Neuronal stem cell (in vitro differentiated cells): Measurements from ENCODE around the gene OR51B2.

ENCODE experiments used
- DNase-seq: peaks from one replicate; pipeline ENCODE4 v3.0.0-alpha.2; 2013; ENCODE audit warnings: low spot score
- H2AFZ ChIP-seq: one replicate; pipeline ENCODE4 v1.6.1; 2013; ENCODE audit warnings: mild to moderate bottlenecking, low read length, inconsistent platforms
- H2AK5ac ChIP-seq: 2 replicates; pipeline ENCODE4 v1.6.1; 2013; ENCODE audit warnings: low read depth, mild to moderate bottlenecking, inconsistent platforms, low read length, moderate library complexity, mixed read lengths
- H2BK120ac ChIP-seq: 2 replicates; pipeline ENCODE4 v1.6.1; 2013; ENCODE audit warnings: low read depth, mild to moderate bottlenecking, inconsistent platforms, low read length, moderate library complexity, mixed read lengths
- H2BK12ac ChIP-seq: one replicate; pipeline ENCODE4 v1.6.1; 2013; ENCODE audit warnings: low read length, inconsistent platforms
- H2BK15ac ChIP-seq: 2 replicates; pipeline ENCODE4 v1.6.1; 2013; ENCODE audit warnings: mild to moderate bottlenecking, low read length, inconsistent platforms, mixed read lengths
- H2BK5ac ChIP-seq: one replicate; pipeline ENCODE4 v1.6.1; 2013; ENCODE audit warnings: inconsistent platforms, mild to moderate bottlenecking, low read length, moderate library complexity
- H3K14ac ChIP-seq: one replicate; pipeline ENCODE4 v1.6.1; 2013; ENCODE audit warnings: low read length, inconsistent platforms
- H3K18ac ChIP-seq: 2 replicates; pipeline ENCODE4 v1.6.1; 2013; ENCODE audit warnings: low read length, inconsistent platforms
- H3K23ac ChIP-seq: 2 replicates; pipeline ENCODE4 v1.6.1; 2013; ENCODE audit warnings: low read depth, mild to moderate bottlenecking, mixed read lengths, low read length, inconsistent platforms; ENCODE audit not compliant: poor library complexity
- H3K27ac ChIP-seq: replicated peaks from 3 replicates; pipeline ENCODE4 v1.5.1; 2013; ENCODE audit warnings: low read length, inconsistent platforms
- H3K27me3 ChIP-seq, 3 experiments: 2 replicates each; pipeline ENCODE4 v1.6.1; 2013; ENCODE audit warnings: low read length in 3 of 3, mild to moderate bottlenecking in 2 of 3, inconsistent platforms in 1 of 3, low read depth in 1 of 3, mixed read lengths in 1 of 3, moderate library complexity in 1 of 3; ENCODE audit not compliant: control insufficient read depth in 3 of 3, insufficient read depth in 3 of 3
- H3K36me3 ChIP-seq, 2 donors: replicated peaks in 1 of 2; 2 replicates each; pipeline ENCODE4 v1.6.1; 2013; ENCODE audit warnings: low read length in 2 of 2; ENCODE audit not compliant: control insufficient read depth in 2 of 2, insufficient read depth in 2 of 2
- H3K4ac ChIP-seq: 2 replicates; pipeline ENCODE4 v1.6.1; 2013; ENCODE audit warnings: inconsistent platforms, mild to moderate bottlenecking, low read length, moderate library complexity
- H3K4me1 ChIP-seq, 2 donors: 1 replicate in 1 of 2; 2 replicates in 1 of 2; pipeline ENCODE4 v1.6.1; 2013; ENCODE audit warnings: low read length in 2 of 2, low read depth in 1 of 2; ENCODE audit not compliant: control insufficient read depth in 2 of 2, insufficient read depth in 1 of 2
- H3K4me2 ChIP-seq: one replicate; pipeline ENCODE4 v1.6.1; 2013; ENCODE audit warnings: mild to moderate bottlenecking, low read length, inconsistent platforms; ENCODE audit not compliant: insufficient read depth, poor library complexity, severe bottlenecking
- H3K4me3 ChIP-seq, 2 donors: 2 replicates each; pipeline ENCODE4 v1.5.1; 2013; ENCODE audit warnings: low read length in 2 of 2, mild to moderate bottlenecking in 2 of 2, inconsistent platforms in 1 of 2, moderate library complexity in 1 of 2
- H3K79me1 ChIP-seq: one replicate; pipeline ENCODE4 v1.6.1; 2013; ENCODE audit warnings: low read depth, mild to moderate bottlenecking, inconsistent platforms, low read length, moderate library complexity
- H3K9ac ChIP-seq: one replicate; pipeline ENCODE4 v1.6.1; 2013; ENCODE audit warnings: mild to moderate bottlenecking, low read depth, low read length, inconsistent platforms; ENCODE audit not compliant: poor library complexity
- H3K9me3 ChIP-seq, 2 donors: replicated peaks in 1 of 2; 2 replicates each; pipeline versions ENCODE3 to v1.6.1; 2013; ENCODE audit warnings: low read length in 2 of 2, mild to moderate bottlenecking in 2 of 2, inconsistent platforms in 1 of 2, low read depth in 1 of 2, mixed read lengths in 1 of 2, moderate library complexity in 1 of 2; ENCODE audit not compliant: control insufficient read depth in 2 of 2, insufficient read depth in 1 of 2
- H4K8ac ChIP-seq: one replicate; pipeline ENCODE4 v1.6.1; 2013; ENCODE audit warnings: low read depth, mild to moderate bottlenecking, inconsistent platforms, low read length, moderate library complexity
- H4K91ac ChIP-seq: one replicate; pipeline ENCODE4 v1.6.1; 2013; ENCODE audit warnings: low read length, low read depth, mild to moderate bottlenecking, inconsistent platforms; ENCODE audit not compliant: poor library complexity
- WGBS, 2 donors: extraction: QIAGEN DNeasy Blood & Tissue Kit; methylation state at CpG; one replicate each; pipeline ENCODE4 v1.1.7; 2013; ENCODE audit warnings: missing lambda C conversion rate in 2 of 2, mixed read lengths in 1 of 2; ENCODE audit not compliant: insufficient read length in 2 of 2, insufficient replicate concordance in 1 of 2; ENCODE audit errors: extremely low coverage in 2 of 2; 5-methylcytosine and 5-hydroxymethylcytosine counted together

OR51B2 gene

DNA sequence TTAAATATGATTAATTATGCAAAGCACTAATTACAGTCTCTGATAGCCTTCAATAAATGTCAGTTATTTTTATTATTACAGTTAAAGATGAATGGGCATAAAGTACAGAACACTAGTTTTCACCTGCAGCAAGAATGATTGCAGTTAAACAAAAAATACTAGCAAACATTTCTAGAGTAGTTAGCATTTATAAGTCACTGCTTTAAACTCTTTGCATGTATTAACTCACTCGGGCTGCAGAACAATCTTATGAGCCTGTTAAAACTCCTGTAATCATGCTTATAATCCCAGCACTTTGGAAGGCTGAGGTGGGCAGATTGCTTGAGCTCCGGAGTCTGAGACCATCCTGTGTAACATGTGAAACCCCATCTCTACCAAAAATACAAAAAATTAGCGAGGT is 37.2 kb downstream of the OR51B2 start:
- Histone ChIP-seq H3K9ac (no peak overlapping the region), H3K27me3 (no peaks in the 10 kb centered on the region), H2BK5ac (no peak overlapping the region), H3K4me3 (no peak overlapping the region), H2BK12ac (no peak overlapping the region), H3K4ac (no peak overlapping the region), H3K9me3 (no peaks in the 10 kb centered on the region), H3K79me1 (no peaks in the 10 kb centered on the region), H4K8ac (no peak overlapping the region), H2AFZ (no peak overlapping the region), H3K36me3 (no peaks in the 10 kb centered on the region), H2BK15ac (no peak overlapping the region), H3K18ac (no peak overlapping the region), H3K4me1 (no peaks in the 10 kb centered on the region), H3K27ac (no peak overlapping the region), H4K91ac (no peak overlapping the region), H3K14ac (no peak overlapping the region), H3K23ac (no peak overlapping the region), H3K4me2 (no peak overlapping the region), H2AK5ac (no peak overlapping the region), H2BK120ac (no peak overlapping the region)
- DNase-seq, result no peak
- WGBS, 2 donors, result no CpG with 5 or more reads among the region's 3 CpGs

DNA sequence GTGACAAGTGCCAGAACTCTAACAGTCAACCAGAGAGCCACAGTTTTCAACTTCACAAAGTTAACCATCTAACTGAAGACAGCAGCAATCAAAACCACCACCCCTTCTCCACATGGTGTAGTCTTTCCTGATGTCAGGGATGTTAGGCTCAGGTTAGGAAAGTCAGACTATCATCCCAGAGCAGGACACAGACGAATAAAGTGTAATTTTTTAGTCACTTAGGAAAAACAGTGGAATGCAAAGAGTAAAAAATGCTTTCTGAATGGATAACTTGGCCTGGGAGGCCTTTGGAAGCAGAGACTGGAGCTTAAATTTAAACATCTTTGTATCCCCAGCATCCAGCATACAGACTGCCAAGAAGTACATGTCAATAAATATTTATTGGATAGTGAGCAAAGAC is 37.7 kb downstream of the OR51B2 start:
- Histone ChIP-seq H3K9ac (no peak overlapping the region), H2BK15ac (no peak overlapping the region), H3K4me1 (no peaks in the 10 kb centered on the region), H2BK5ac (no peak overlapping the region), H3K36me3 (no peaks in the 10 kb centered on the region), H3K79me1 (no peaks in the 10 kb centered on the region), H2AFZ (no peak overlapping the region), H2AK5ac (no peak overlapping the region), H3K27me3 (no peaks in the 10 kb centered on the region), H3K27ac (no peak overlapping the region), H3K4ac (no peak overlapping the region), H4K91ac (no peak overlapping the region), H2BK120ac (no peak overlapping the region), H2BK12ac (no peak overlapping the region), H3K4me2 (no peak overlapping the region), H3K18ac (no peak overlapping the region), H3K4me3 (no peak overlapping the region), H3K14ac (no peak overlapping the region), H3K9me3 (no peaks in the 10 kb centered on the region), H3K23ac (no peak overlapping the region), H4K8ac (no peak overlapping the region)
- DNase-seq, result no peak
- no CpG with 5 or more reads among the region's 1 CpG for WGBS, 2 donors

- Histone ChIP-seq H3K36me3 (no peaks in the 10 kb centered on the region), H4K8ac (no peak overlapping the region), H3K4me1 (no peaks in the 10 kb centered on the region), H2BK15ac (no peak overlapping the region), H2BK5ac (no peak overlapping the region), H3K4ac (no peak overlapping the region), H3K23ac (no peak overlapping the region), H2AFZ (no peak overlapping the region), H2BK120ac (no peak overlapping the region), H3K14ac (no peak overlapping the region), H2BK12ac (no peak overlapping the region), H3K4me3 (no peak overlapping the region), H3K79me1 (no peaks in the 10 kb centered on the region), H3K9me3 (no peaks in the 10 kb centered on the region), H3K4me2 (no peak overlapping the region), H3K9ac (no peak overlapping the region), H3K18ac (no peak overlapping the region), H3K27ac (no peak overlapping the region), H2AK5ac (no peak overlapping the region), H3K27me3 (no peaks in the 10 kb centered on the region), H4K91ac (no peak overlapping the region)
- DNase-seq, result no peak
- no CpG with 5 or more reads among the region's 4 CpGs for WGBS, 2 donors
Observed at GRCh38 chr11:5285703-5286340, 38.3 kb downstream of the OR51B2 start.

DNA sequence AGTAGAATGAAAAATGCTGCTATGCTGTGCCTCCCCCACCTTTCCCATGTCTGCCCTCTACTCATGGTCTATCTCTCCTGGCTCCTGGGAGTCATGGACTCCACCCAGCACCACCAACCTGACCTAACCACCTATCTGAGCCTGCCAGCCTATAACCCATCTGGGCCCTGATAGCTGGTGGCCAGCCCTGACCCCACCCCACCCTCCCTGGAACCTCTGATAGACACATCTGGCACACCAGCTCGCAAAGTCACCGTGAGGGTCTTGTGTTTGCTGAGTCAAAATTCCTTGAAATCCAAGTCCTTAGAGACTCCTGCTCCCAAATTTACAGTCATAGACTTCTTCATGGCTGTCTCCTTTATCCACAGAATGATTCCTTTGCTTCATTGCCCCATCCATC is 39.5 kb downstream of the OR51B2 start:
- no peak overlapping the region for H2AK5ac ChIP-seq
- H3K9ac ChIP-seq, result no peak overlapping the region
- no peaks in the 10 kb centered on the region for H3K79me1 ChIP-seq
- no peak for DNase-seq
- H4K8ac ChIP-seq, result no peak overlapping the region
- H3K27me3 ChIP-seq, result no peaks in the 10 kb centered on the region
- H3K4me2 ChIP-seq, result no peak overlapping the region
- H3K23ac ChIP-seq, result no peak overlapping the region
- H3K4ac ChIP-seq, result no peak overlapping the region
- H3K4me1 ChIP-seq, result no peaks in the 10 kb centered on the region
- H3K4me3 ChIP-seq, result no peak overlapping the region
- H4K91ac ChIP-seq, result no peak overlapping the region
- H3K18ac ChIP-seq, result no peak overlapping the region
- H2AFZ ChIP-seq, result no peak overlapping the region
- no peak overlapping the region for H3K27ac ChIP-seq
- H3K14ac ChIP-seq, result no peak overlapping the region
- no peak overlapping the region for H2BK15ac ChIP-seq
- no peak overlapping the region for H2BK12ac ChIP-seq
- H2BK5ac ChIP-seq, result no peak overlapping the region
- no peaks in the 10 kb centered on the region for H3K9me3 ChIP-seq
- WGBS, 2 donors, result no CpG with 5 or more reads among the region's 2 CpGs
- H2BK120ac ChIP-seq, result no peak overlapping the region
- H3K36me3 ChIP-seq, result no peaks in the 10 kb centered on the region
